ENCODE results near the gene TMEM63C.

- no peak for TF ChIP-seq CTCF (conservative IDR thresholded peaks at IDR 0.05 in 1 of 2, IDR thresholded peaks at IDR 0.05 in 1 of 2; ENCODE audit: extremely low read depth in 1 of 2, insufficient read depth in 1 of 2, low read depth in 1 of 2, low read length in 2 of 2)
- TF ChIP-seq EZH2 (IDR thresholded peaks at IDR 0.05; ENCODE audit: borderline replicate concordance, low read length): no peak
Measured at GRCh38 chr14:77225892-77226557, 44.4 kb downstream of the TMEM63C start.
